ENCODE results near the gene PTPRA.

PTPRA gene

DNA sequence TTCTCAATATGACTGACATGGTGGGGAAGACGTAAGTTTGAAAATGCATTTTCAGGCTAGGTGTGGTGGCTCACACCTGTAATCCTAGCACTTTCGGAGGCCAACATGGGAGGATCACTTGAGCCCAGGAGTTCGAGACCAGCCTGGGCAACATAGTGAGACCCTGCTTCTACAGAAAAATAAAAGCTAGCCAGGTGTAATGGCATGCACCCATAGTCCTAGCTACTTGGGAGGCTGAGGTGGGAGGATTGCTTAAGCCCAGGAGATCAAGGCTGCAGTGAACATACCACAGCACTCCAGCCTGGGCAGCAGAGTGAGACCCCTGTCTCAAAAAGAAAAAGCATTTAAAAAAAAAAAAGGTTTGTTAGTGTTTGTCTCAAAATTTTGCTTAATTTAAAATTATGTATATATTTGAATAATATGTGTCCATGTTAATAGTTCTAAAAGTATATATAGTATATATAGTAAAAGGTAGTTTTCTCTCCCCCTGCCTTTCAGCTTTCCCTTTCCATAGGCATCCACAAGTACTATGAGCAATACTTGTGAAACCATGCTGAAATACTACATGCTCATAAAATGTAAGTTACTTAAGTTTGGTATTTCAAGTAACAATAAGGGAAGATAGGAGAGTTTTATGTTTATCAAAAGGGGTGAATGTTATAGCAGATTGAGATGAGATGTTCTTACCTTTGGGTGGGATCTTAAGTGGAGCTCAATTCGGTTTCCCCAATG is 15.1 kb downstream of the PTPRA start:
- Histone ChIP-seq H3F3A (ENCODE audit: control insufficient read depth, insufficient read depth) (0 out of 2 replicates have a peak, but pooled peaks cover 3% of the 10 kb centered on the region), H4K20me1 (ENCODE audit: control insufficient read depth, insufficient read depth, low read depth, low read length) (peaks cover 16% of the 10 kb centered on the region; the same call in 1 of the 2 replicates), H3K36me3 (ENCODE audit: control insufficient read depth, low read length) (peaks cover 19% of the 10 kb centered on the region), H3K9me3 (ENCODE audit: control insufficient read depth, insufficient read depth, low read length) (no peaks in the 10 kb centered on the region; the same call in 1 of the 2 replicates), H3K27me3 (ENCODE audit: control insufficient read depth, low read length) (no peaks in the 10 kb centered on the region), H3K4me3 (ENCODE audit: low read length) (no peak overlapping the region), H3K4me1 (ENCODE audit: control insufficient read depth, low read length) (peaks cover 16% of the 10 kb centered on the region), H3K4me2 (ENCODE audit: low read length) (no peak overlapping the region), H3K9me2 (replicated peaks; ENCODE audit: control insufficient read depth, low read length) (no peaks in the 10 kb centered on the region), H3K79me2 (ENCODE audit: control insufficient read depth, low read length) (peaks cover 94% of the 10 kb centered on the region), H3K27ac (ENCODE audit: low read depth, low read length) (no peak overlapping the region)
- TF ChIP-seq, protein P1, sequence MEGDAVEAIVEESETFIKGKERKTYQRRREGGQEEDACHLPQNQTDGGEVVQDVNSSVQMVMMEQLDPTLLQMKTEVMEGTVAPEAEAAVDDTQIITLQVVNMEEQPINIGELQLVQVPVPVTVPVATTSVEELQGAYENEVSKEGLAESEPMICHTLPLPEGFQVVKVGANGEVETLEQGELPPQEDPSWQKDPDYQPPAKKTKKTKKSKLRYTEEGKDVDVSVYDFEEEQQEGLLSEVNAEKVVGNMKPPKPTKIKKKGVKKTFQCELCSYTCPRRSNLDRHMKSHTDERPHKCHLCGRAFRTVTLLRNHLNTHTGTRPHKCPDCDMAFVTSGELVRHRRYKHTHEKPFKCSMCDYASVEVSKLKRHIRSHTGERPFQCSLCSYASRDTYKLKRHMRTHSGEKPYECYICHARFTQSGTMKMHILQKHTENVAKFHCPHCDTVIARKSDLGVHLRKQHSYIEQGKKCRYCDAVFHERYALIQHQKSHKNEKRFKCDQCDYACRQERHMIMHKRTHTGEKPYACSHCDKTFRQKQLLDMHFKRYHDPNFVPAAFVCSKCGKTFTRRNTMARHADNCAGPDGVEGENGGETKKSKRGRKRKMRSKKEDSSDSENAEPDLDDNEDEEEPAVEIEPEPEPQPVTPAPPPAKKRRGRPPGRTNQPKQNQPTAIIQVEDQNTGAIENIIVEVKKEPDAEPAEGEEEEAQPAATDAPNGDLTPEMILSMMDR (IDR thresholded peaks at IDR 0.05; ENCODE audit: low read depth, low read length, poor library complexity, severe bottlenecking), result no peak
- TF ChIP-seq EZH2phosphoT487 (IDR thresholded peaks at IDR 0.05; ENCODE audit: borderline replicate concordance, low read length), result no peak

DNA sequence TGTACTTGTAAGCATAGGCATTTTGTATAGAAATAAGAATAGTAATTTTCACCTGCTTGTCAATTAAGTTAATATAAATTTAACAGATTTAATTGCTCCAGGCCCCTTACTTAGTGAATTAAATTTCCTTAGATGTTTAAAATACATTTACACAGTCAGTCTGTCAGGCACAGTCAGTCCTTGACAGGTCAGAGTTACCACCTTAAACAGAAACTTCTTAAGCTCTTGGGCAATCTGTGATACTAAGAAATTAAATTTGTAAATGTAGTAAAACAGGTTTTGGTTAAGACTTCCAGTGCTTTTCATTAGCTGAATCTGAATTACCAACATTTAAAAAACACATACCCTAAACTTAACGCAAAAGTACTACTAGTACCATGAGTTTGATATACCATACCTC is 15.9 kb downstream of the PTPRA start:
- Histone ChIP-seq H3K4me3 (ENCODE audit: low read length) (no peak overlapping the region), H3K9me3 (ENCODE audit: control insufficient read depth, insufficient read depth, low read length) (peaks cover 2% of the 10 kb centered on the region; the same call in 1 of the 2 replicates), H3K27ac (ENCODE audit: low read depth, low read length) (no peak overlapping the region), H3K79me2 (ENCODE audit: control insufficient read depth, low read length) (peaks cover 94% of the 10 kb centered on the region), H3K27me3 (ENCODE audit: control insufficient read depth, low read length) (no peaks in the 10 kb centered on the region), H4K20me1 (ENCODE audit: control insufficient read depth, insufficient read depth, low read depth, low read length) (0 out of 2 replicates have a peak, but pooled peaks cover 11% of the 10 kb centered on the region), H3K4me1 (ENCODE audit: control insufficient read depth, low read length) (peaks cover 10% of the 10 kb centered on the region), H3F3A (ENCODE audit: control insufficient read depth, insufficient read depth) (0 out of 2 replicates have a peak, but pooled peaks cover 3% of the 10 kb centered on the region), H3K36me3 (ENCODE audit: control insufficient read depth, low read length) (peaks cover 22% of the 10 kb centered on the region), H3K4me2 (ENCODE audit: low read length) (no peak overlapping the region), H3K9me2 (replicated peaks; ENCODE audit: control insufficient read depth, low read length) (no peaks in the 10 kb centered on the region)
- TF ChIP-seq, protein P1 (IDR thresholded peaks at IDR 0.05; ENCODE audit: low read depth, low read length, poor library complexity, severe bottlenecking), result no peak
- TF ChIP-seq EZH2phosphoT487 (IDR thresholded peaks at IDR 0.05; ENCODE audit: borderline replicate concordance, low read length), result no peak

DNA sequence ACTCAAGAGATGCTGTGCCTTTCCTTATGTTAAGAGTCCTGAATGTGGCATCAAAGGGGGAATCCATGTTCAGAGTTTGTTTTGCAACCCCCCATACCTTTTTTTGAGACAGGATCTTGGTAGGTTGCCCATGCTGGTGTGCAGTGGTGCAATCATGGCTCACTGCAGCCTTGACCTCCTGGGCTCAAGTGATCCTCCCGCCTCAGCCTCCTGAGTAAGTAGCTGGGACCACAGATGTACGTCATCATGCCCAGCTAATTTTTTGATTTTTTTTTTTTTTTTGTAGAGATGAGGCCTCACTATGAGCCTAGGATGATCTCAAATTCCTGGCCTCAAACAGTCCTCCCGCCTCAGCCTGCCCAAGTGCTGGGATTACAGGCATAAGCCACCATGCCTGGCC is 16.5 kb downstream of the PTPRA start:
- H3K4me3 ChIP-seq (ENCODE audit: low read length), result no peak overlapping the region
- no peak overlapping the region for H3K27ac ChIP-seq (ENCODE audit: low read depth, low read length)
- H4K20me1 ChIP-seq (ENCODE audit: control insufficient read depth, insufficient read depth, low read depth, low read length), result 0 out of 2 replicates have a peak, but pooled peaks cover 11% of the 10 kb centered on the region
- no peaks in the 10 kb centered on the region for H3K9me2 ChIP-seq (replicated peaks; ENCODE audit: control insufficient read depth, low read length)
- H3K4me2 ChIP-seq (ENCODE audit: low read length), result no peak overlapping the region
- peaks cover 94% of the 10 kb centered on the region for H3K79me2 ChIP-seq (ENCODE audit: control insufficient read depth, low read length)
- H3F3A ChIP-seq (ENCODE audit: control insufficient read depth, insufficient read depth), result no peaks in the 10 kb centered on the region
- peaks cover 25% of the 10 kb centered on the region for H3K36me3 ChIP-seq (ENCODE audit: control insufficient read depth, low read length)
- no peaks in the 10 kb centered on the region for H3K27me3 ChIP-seq (ENCODE audit: control insufficient read depth, low read length)
- no peak for TF ChIP-seq EZH2phosphoT487 (IDR thresholded peaks at IDR 0.05; ENCODE audit: borderline replicate concordance, low read length)
- TF ChIP-seq, protein P1 (IDR thresholded peaks at IDR 0.05; ENCODE audit: low read depth, low read length, poor library complexity, severe bottlenecking), result no peak
- peaks cover 5% of the 10 kb centered on the region for H3K4me1 ChIP-seq (ENCODE audit: control insufficient read depth, low read length)
- peaks cover 5% of the 10 kb centered on the region; the same call in 1 of the 2 replicates for H3K9me3 ChIP-seq (ENCODE audit: control insufficient read depth, insufficient read depth, low read length)
